ENCODE data around the gene CEP152.

The CEP152 gene

GRCh38 chr15:48708641-48709040 is 102.2 kb downstream of the CEP152 start:
- no peak for DNase-seq (ENCODE audit: low spot score)

- DNase-seq (ENCODE audit: low spot score) = no peak
Observed at GRCh38 chr15:48705381-48705780, 105.5 kb downstream of the CEP152 start.

- no peak for DNase-seq (ENCODE audit: low spot score)
Observed at GRCh38 chr15:48703544-48703943, 107.3 kb downstream of the CEP152 start.

GRCh38 chr15:48702569-48703236 is 108.2 kb downstream of the CEP152 start:
- no peak for DNase-seq (ENCODE audit: low spot score)

GRCh38 chr15:48696627-48697312 is 114.1 kb downstream of the CEP152 start:
- DNase-seq (ENCODE audit: low spot score) = no peak

- DNase-seq (ENCODE audit: low spot score) = no peak
Observed at GRCh38 chr15:48695827-48696573, 114.9 kb downstream of the CEP152 start.

GRCh38 chr15:48695088-48695826 is 115.6 kb downstream of the CEP152 start:
- no peak for DNase-seq (ENCODE audit: low spot score)

- no peak for DNase-seq (ENCODE audit: low spot score)
Observed at GRCh38 chr15:48693484-48693883, 117.4 kb downstream of the CEP152 start.

- no peak for DNase-seq (ENCODE audit: low spot score)
Observed at GRCh38 chr15:48688493-48688892, 122.4 kb downstream of the CEP152 start.

Data from cerebellar cortex (tissue), 1 donor.